Brain microvascular endothelial cell (primary cell): ENCODE data around the gene PTPRR.
A peak's percentile ranks its signal among the peaks of the same experiment; 100 is the strongest.
"Not testable (repeated sequence)": the region's sequence is repeated elsewhere in the genome, so short reads cannot be mapped to it uniquely, and the experiment has no call there.

Source experiments
- DNase-seq: peaks from one replicate; pipeline ENCODE4 v3.0.0-alpha.2; 2020
- H3K27ac ChIP-seq: fragments of 250-450 bp; sonication (Bioruptor Pico); 2 replicates; pipeline ENCODE4 v1.5.1; 2020; ENCODE audit warnings: mild to moderate bottlenecking, moderate library complexity
- H3K27me3 ChIP-seq: fragments of 250-450 bp; sonication (Bioruptor Pico); replicated peaks from 2 replicates; pipeline ENCODE4 v1.5.1; 2020; ENCODE audit warnings: mild to moderate bottlenecking
- H3K36me3 ChIP-seq: fragments of 250-450 bp; sonication (Bioruptor Pico); replicated peaks from 2 replicates; pipeline ENCODE4 v1.5.1; 2020; ENCODE audit warnings: mild to moderate bottlenecking
- H3K4me3 ChIP-seq: 2 replicates; pipeline ENCODE4 v1.5.1; 2011; ENCODE audit warnings: low read depth, mild to moderate bottlenecking, control low read depth, low read length, moderate library complexity
- in situ Hi-C: cut with HindIII; loops from 2 replicates; pipeline ENCODE4 v1.10.0; 2017; ENCODE audit warnings: low sequenced_read_pairs, low pct_ligation_motif_present
- TF ChIP-seq, protein P1 (sequence below): IDR thresholded peaks from 2 replicates; pipeline ENCODE4 v1.5.1; 2011; ENCODE audit warnings: low read depth, mild to moderate bottlenecking, moderate library complexity, low read length, control low read depth, inconsistent platforms; ENCODE audit errors: missing control alignments

The PTPRR gene

DNA sequence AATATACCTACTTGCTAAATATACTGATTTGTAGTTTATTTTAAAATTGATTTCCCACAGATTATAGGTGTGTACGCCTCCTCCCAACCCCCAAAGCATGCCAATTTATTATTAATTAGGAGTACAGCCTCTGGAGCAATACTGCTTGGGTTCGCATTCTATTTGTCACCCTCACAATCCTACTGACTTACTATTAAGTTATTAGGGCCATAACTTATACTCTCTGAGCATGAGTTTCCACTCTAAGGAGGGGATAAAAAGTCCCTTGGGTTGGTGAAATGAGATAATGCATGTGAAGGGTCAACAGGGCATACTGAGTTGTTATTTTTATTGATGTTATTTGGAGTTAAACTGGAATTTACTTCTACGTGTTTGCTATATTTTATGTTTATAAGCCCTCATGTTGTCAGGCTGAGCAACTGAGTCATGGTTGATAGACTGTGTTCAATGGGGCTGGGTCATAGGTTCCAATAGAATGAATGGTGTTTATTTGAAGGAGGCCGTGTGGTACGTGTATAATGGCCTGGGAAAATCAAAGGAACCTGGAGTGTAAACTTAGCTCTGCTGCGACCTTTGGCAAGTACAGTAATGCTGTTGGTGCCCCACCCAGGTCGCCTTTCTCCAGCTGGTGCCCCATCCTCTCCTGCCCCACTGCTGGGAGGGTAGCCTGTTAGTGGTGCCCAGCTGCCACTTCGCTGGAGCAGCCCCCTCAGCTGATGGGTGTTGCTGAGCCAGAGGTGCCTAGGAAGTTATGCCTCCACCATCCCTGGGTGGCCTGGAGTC is 184.0 kb downstream of the PTPRR start:
- in situ Hi-C loops = no loop called here
- Histone ChIP-seq H3K27me3 (no peaks in the 10 kb centered on the region), H3K27ac (no peak overlapping the region), H3K36me3 (no peaks in the 10 kb centered on the region), H3K4me3 (no peak overlapping the region)
- TF ChIP-seq, protein P1, sequence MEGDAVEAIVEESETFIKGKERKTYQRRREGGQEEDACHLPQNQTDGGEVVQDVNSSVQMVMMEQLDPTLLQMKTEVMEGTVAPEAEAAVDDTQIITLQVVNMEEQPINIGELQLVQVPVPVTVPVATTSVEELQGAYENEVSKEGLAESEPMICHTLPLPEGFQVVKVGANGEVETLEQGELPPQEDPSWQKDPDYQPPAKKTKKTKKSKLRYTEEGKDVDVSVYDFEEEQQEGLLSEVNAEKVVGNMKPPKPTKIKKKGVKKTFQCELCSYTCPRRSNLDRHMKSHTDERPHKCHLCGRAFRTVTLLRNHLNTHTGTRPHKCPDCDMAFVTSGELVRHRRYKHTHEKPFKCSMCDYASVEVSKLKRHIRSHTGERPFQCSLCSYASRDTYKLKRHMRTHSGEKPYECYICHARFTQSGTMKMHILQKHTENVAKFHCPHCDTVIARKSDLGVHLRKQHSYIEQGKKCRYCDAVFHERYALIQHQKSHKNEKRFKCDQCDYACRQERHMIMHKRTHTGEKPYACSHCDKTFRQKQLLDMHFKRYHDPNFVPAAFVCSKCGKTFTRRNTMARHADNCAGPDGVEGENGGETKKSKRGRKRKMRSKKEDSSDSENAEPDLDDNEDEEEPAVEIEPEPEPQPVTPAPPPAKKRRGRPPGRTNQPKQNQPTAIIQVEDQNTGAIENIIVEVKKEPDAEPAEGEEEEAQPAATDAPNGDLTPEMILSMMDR = no peak
- DNase-seq = no peak

DNA sequence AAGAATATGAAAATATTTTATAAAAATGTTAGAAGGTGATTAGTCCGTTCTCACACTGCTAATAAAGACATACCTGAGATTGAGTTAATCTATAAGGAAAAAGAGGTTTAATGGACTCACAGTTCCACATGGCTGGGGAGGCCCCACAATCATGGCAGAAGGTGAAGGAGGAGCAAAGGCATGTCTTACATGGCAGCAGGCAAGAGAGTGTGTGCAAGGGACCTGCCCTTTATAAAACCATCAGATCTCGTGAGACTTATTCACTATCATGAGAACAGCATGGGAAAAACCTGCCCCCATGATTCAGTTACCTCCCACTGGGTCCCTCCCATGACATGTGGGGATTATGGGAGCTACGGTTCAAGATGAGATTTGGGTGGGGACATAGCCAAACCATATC is 185.3 kb downstream of the PTPRR start:
- H3K4me3 ChIP-seq, H3K27me3 ChIP-seq, H3K36me3 ChIP-seq, H3K27ac ChIP-seq, DNase-seq, in situ Hi-C loops: not testable (repeated sequence)

DNA sequence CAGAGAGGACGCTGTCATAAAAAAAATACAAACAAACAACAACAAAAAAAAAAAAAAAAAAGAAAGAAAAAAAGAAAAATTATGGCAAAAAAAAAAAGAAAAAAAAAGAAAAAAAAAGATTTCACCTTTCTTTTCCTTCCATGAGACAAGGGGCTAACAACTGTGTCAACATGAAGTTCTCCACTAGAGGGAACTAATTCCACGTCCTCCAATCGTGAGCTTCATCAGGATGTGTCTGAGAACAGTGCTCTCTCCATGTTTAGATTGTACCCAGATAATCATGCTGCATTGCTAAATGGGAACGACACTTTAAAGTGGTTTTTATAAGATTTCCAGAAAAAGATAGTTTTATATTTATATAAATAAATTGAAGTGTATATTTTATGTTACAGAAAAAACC is 187.2 kb downstream of the PTPRR start:
- no peaks in the 10 kb centered on the region for H3K36me3 ChIP-seq
- in situ Hi-C loops = no loop called here
- TF ChIP-seq, protein P1 = peak; percentile 73
- peak; percentile 64 for DNase-seq
- H3K27ac ChIP-seq = no peak overlapping the region
- H3K27me3 ChIP-seq = no peaks in the 10 kb centered on the region
- H3K4me3 ChIP-seq = no peak overlapping the region

DNA sequence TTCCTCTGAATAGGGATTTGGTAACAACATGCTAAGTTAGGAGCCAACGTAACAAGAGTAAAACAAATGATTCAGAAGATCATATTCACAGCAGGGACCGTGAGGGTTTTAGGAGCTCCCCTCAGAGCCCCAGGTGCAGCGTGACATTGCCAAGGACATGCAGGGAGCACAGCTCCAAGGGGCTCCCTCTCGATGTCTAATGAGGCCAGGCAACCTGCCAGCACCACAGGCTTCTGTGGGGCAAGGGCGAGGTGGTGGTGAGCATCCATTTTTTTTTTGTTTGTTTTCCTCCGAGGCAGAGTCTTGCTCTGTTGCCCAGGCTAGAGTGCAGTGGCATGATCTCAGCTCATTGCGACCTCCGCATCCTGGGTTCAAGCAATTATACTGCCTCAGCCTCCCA is 188.3 kb downstream of the PTPRR start:
- Histone ChIP-seq H3K36me3 (no peaks in the 10 kb centered on the region), H3K27ac (no peak overlapping the region), H3K4me3 (no peak overlapping the region), H3K27me3 (no peaks in the 10 kb centered on the region)
- in situ Hi-C loops = no loop called here
- DNase-seq = no peak
- TF ChIP-seq, protein P1 = no peak

DNA sequence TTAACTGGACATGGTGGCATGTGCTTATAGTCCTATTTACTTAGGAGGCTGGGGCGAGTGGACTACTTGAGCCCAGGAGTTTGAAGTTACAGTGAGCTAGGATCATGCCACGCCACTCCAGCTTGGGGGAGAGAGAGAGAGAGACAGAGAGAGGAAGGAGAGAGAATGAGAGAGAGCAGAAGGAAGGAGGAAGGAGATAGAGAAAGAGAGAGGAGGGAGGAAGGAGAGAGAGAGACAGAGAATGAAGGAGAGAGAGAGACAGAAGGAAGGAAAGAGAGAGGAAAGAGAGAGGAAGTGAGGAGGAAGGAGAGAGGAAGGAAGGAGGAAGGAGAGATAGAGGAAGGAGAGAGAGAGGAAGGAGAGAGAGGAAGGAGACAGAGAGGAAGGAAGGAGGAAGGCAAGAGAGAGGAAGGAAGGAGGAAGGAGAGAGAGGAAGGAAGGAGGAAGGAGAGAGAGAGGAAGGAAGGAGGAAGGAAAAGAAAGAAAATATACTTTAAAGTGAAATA is 189.8 kb downstream of the PTPRR start:
- no peaks in the 10 kb centered on the region for H3K27me3 ChIP-seq
- TF ChIP-seq, protein P1 = no peak
- H3K27ac ChIP-seq = no peak overlapping the region
- H3K4me3 ChIP-seq = no peak overlapping the region
- no peak for DNase-seq
- H3K36me3 ChIP-seq = no peaks in the 10 kb centered on the region
- in situ Hi-C loops = no loop called here

DNA sequence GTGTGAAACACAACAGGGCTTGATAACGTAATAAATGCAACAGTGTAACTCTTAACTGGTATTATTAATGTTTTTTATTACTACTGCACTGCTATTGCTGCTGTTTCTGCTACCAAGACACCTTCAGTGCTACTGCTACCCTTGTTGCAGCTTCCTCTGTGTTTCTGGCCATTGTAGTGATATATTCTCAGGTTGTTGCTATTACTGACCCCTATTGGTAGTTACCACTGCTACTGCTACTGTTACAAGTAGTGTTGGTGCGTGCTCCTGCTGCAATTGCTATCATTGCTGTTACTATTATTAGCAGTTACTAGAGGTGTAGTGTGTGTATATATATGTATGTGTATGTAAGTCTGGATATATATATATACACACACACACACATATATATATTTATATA is 196.1 kb downstream of the PTPRR start:
- H3K4me3 ChIP-seq = no peak overlapping the region
- H3K36me3 ChIP-seq = no peaks in the 10 kb centered on the region
- H3K27me3 ChIP-seq = no peaks in the 10 kb centered on the region
- TF ChIP-seq, protein P1 = peak; percentile 56
- no peak overlapping the region for H3K27ac ChIP-seq
- DNase-seq = peak; percentile 9
- in situ Hi-C loops = no loop called here
